ENCODE results near the gene CDKN2C.
"Not testable (repeated sequence)": the region's sequence is repeated elsewhere in the genome, so short reads cannot be mapped to it uniquely, and the experiment has no call there.

CDKN2C gene

GRCh38 chr1:50942334-50942733 is 27.7 kb upstream of the CDKN2C start:
- no peaks in the 10 kb centered on the region for H3K27me3 ChIP-seq (ENCODE audit: insufficient read depth, poor library complexity, severe bottlenecking)
- no peak for DNase-seq (ENCODE audit: low read depth in 1 of 2, low spot score in 1 of 2)
- no peak overlapping the region for H3K27ac ChIP-seq (replicated peaks)
- TF ChIP-seq GABPA (IDR thresholded peaks at IDR 0.05; ENCODE audit: low read depth) = no peak
- TF ChIP-seq POLR2AphosphoS5 (IDR thresholded peaks at IDR 0.05; ENCODE audit: low read depth) = no peak
- TF ChIP-seq SPI1 (IDR thresholded peaks at IDR 0.05; ENCODE audit: borderline replicate concordance, low read depth) = no peak
- TF ChIP-seq REST (IDR thresholded peaks at IDR 0.05; ENCODE audit: insufficient replicate concordance, low read depth) = no peak
- TF ChIP-seq CTCF (IDR thresholded peaks at IDR 0.05; ENCODE audit: insufficient read depth, low read length) = no peak
- H3K4me3 ChIP-seq (replicated peaks; ENCODE audit: insufficient read depth, low read length) = no peak overlapping the region

DNA sequence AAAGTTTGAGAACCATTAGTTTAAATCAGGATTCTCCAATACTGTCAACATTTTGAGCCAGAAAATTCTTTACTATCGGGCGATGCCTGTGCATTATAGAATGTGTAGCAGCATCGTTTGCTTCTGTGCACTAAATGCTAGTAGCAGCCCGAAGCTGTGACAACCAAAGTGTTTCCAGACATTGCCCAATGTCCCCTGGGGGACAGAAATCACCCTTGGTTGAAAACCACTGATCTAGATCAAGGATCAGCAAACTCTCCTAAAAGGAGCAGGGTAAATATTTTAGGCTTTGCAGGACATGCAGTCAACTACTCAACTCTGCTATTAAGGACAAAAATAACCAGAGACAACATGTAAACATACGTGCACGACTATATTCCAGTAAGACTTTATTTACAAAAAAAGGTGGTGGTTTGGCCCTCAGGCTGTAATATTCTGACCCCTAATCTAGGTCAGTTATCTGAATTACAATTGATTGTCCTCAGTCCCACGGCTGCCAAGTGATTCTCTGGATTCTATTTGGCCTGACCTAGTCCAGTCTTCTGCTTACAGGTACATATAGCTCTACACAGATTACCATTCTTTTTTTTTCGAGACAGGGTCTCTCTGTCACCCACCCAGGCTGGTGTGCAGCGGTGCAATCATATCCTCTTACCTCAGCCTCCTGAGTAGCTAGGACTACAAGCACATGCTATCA is 20.6 kb upstream of the CDKN2C start:
- no peaks in the 10 kb centered on the region for H3K27me3 ChIP-seq (ENCODE audit: insufficient read depth, poor library complexity, severe bottlenecking)
- H3K4me3 ChIP-seq (replicated peaks; ENCODE audit: insufficient read depth, low read length) = no peak overlapping the region
- no peak overlapping the region for H3K27ac ChIP-seq (replicated peaks)
- DNase-seq (ENCODE audit: low read depth in 1 of 2, low spot score in 1 of 2) = no peak
- no peak for TF ChIP-seq POLR2AphosphoS5 (IDR thresholded peaks at IDR 0.05; ENCODE audit: low read depth)
- TF ChIP-seq REST (IDR thresholded peaks at IDR 0.05; ENCODE audit: insufficient replicate concordance, low read depth) = no peak
- TF ChIP-seq GABPA (IDR thresholded peaks at IDR 0.05; ENCODE audit: low read depth) = no peak
- no peak for TF ChIP-seq SPI1 (IDR thresholded peaks at IDR 0.05; ENCODE audit: borderline replicate concordance, low read depth)
- TF ChIP-seq CTCF (IDR thresholded peaks at IDR 0.05; ENCODE audit: insufficient read depth, low read length) = no peak

GRCh38 chr1:50950396-50950795 is 19.6 kb upstream of the CDKN2C start:
- Histone ChIP-seq H3K27ac (replicated peaks) (no peak overlapping the region), H3K4me3 (replicated peaks; ENCODE audit: insufficient read depth, low read length) (no peak overlapping the region), H3K27me3 (ENCODE audit: insufficient read depth, poor library complexity, severe bottlenecking) (no peaks in the 10 kb centered on the region)
- no peak for DNase-seq (ENCODE audit: low read depth in 1 of 2, low spot score in 1 of 2)
- TF ChIP-seq SPI1 (IDR thresholded peaks at IDR 0.05; ENCODE audit: borderline replicate concordance, low read depth) (no peak), GABPA (IDR thresholded peaks at IDR 0.05; ENCODE audit: low read depth) (no peak), REST (IDR thresholded peaks at IDR 0.05; ENCODE audit: insufficient replicate concordance, low read depth) (no peak), CTCF (IDR thresholded peaks at IDR 0.05; ENCODE audit: insufficient read depth, low read length) (no peak), POLR2AphosphoS5 (IDR thresholded peaks at IDR 0.05; ENCODE audit: low read depth) (no peak)

GRCh38 chr1:50952566-50952965 is 17.5 kb upstream of the CDKN2C start:
- not testable (repeated sequence) for H3K27me3 ChIP-seq (ENCODE audit: insufficient read depth, poor library complexity, severe bottlenecking); H3K4me3 ChIP-seq (replicated peaks; ENCODE audit: insufficient read depth, low read length); H3K27ac ChIP-seq (replicated peaks); DNase-seq (ENCODE audit: low read depth in 1 of 2, low spot score in 1 of 2)
